ENCODE results near the gene PTGR1.

Gene PTGR1

DNA sequence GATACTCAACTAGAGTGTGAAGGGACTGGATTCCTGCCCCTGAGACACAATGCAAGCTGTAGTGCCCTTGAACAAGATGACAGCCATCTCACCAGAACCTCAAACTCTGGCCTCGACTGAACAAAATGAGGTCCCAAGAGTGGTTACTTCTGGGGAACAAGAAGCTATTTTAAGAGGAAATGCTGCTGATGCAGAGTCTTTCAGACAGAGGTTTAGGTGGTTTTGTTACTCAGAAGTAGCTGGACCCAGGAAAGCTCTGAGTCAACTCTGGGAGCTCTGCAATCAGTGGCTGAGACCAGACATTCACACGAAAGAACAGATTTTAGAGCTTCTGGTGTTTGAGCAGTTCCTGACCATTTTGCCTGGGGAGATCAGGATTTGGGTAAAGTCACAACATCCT lies 72.1 kb downstream of the PTGR1 start:
- Histone ChIP-seq H2BK12ac (ENCODE audit: low read length in 2 of 2) (no peak overlapping the region), H3K27ac (ENCODE audit: low read length, poor library complexity, severe bottlenecking) (no peak overlapping the region), H2AK5ac (ENCODE audit: low read length, severe bottlenecking) (no peak overlapping the region), H3K79me1 (replicated peaks; ENCODE audit: low read length, poor library complexity, severe bottlenecking) (peaks cover 2% of the 10 kb centered on the region), H3K23ac (ENCODE audit: low read length in 2 of 2) (no peak overlapping the region), H3K4me3 (ENCODE audit: insufficient read depth in 1 of 2, low read depth in 1 of 2, low read length in 2 of 2) (no peak overlapping the region), H2BK5ac (ENCODE audit: low read depth, low read length, poor library complexity, severe bottlenecking) (no peak overlapping the region), H4K91ac (ENCODE audit: low read length) (no peak overlapping the region), H3K4ac (ENCODE audit: low read depth in 1 of 2, low read length in 2 of 2) (no peak overlapping the region), H3K18ac (ENCODE audit: low read depth in 1 of 2, low read length in 2 of 2) (no peak overlapping the region), H3K9ac (ENCODE audit: low read length) (no peak overlapping the region), H3K4me1 (ENCODE audit: control insufficient read depth, insufficient read depth, low read depth, low read length) (peaks cover 6% of the 10 kb centered on the region), H3K36me3 (ENCODE audit: control insufficient read depth in 1 of 2, insufficient read depth in 2 of 2, low read depth in 1 of 2, low read length in 2 of 2) (peaks cover 11 to 19% of the 10 kb centered on the region in 2 experiments), H2BK120ac (ENCODE audit: low read depth, low read length) (no peak overlapping the region), H3K9me3 (ENCODE audit: control insufficient read depth, low read length) (peaks cover 22% of the 10 kb centered on the region), H2AFZ (ENCODE audit: low read depth, low read length) (no peak overlapping the region), H3K27me3 (ENCODE audit: control insufficient read depth in 1 of 2, insufficient read depth in 1 of 2, low read length in 2 of 2) (peaks cover 0 to 8% of the 10 kb centered on the region in 2 experiments), H4K8ac (ENCODE audit: low read length) (no peak overlapping the region), H2BK15ac (ENCODE audit: low read depth, poor library complexity, severe bottlenecking) (no peak overlapping the region), H3K14ac (ENCODE audit: low read length in 2 of 2) (no peak overlapping the region), H3K4me2 (ENCODE audit: low read length, poor library complexity, severe bottlenecking) (no peak overlapping the region)
- WGBS = 87% methylated on average over 2 of the region's 2 CpGs
- no peak for DNase-seq

DNA sequence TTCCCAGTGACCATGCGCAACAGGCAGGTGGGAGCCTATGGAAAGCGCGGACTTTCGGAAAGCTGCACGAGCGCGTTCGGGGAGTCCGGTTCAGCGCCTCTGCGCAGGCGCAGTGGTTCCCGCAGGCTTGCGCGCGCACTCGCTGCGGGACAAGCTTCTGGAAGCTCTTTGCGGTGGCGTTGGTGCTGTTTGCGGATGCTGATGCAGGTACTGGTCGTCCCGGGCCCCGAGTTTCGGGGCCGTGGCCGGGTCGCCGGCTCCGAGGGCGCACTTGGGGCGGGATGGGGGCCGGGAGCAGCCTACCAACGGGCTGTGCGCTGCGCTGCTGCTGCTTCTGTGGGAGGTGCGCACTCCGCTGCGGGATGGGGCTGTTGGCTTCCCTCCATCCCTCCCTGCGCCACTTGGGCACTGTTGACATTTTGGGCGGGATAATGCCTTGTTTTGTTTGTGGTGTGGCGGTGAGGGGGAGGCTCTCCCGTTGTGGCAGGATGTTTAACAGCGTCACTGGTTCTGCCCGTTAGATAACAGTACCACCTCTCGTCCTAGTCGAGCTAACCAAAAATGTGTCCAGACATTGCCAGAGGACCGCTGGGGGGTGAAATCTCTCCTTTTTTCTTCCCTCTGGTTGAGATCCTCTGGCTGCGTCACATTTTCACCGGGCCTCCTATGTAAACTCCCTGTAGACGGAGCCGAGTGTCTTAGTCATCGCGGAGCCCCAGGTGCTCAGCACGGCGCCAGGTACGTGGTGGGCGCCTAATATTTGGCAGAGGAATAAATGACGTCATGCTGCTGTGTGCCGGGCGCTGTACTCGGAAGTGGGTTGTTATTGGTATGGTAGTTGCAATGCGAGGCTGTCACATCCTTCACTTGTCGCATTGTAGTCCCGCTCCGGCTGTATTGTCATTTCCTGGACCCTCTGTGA lies 74.1 kb downstream of the PTGR1 start, which contains the start of gene ZNF483:
ZNF483 (plus strand) TSS at position 124 of the 922 bp plus-strand sequence. CDS start 2,217 bp downstream, outside the sequence.
- H3K9me3 ChIP-seq (ENCODE audit: control insufficient read depth, low read length) = peaks cover 7% of the 10 kb centered on the region
- H3K23ac ChIP-seq (ENCODE audit: low read length in 2 of 2) = no peak within 1 kb of the TSS
- peak within 1 kb of the TSS; percentile 91 for H3K4me2 ChIP-seq (ENCODE audit: low read length, poor library complexity, severe bottlenecking)
- no peak within 1 kb of the TSS for H3K14ac ChIP-seq (ENCODE audit: low read length in 2 of 2)
- peaks cover 2% of the 10 kb centered on the region for H3K79me1 ChIP-seq (replicated peaks; ENCODE audit: low read length, poor library complexity, severe bottlenecking)
- peak within 1 kb of the TSS; percentile 90 for H4K91ac ChIP-seq (ENCODE audit: low read length)
- peaks cover 6% of the 10 kb centered on the region for H3K4me1 ChIP-seq (ENCODE audit: control insufficient read depth, insufficient read depth, low read depth, low read length)
- no peak within 1 kb of the TSS for H2AK5ac ChIP-seq (ENCODE audit: low read length, severe bottlenecking)
- peak within 1 kb of the TSS; percentile 93 for H4K8ac ChIP-seq (ENCODE audit: low read length)
- H3K36me3 ChIP-seq (ENCODE audit: control insufficient read depth in 1 of 2, insufficient read depth in 2 of 2, low read depth in 1 of 2, low read length in 2 of 2) = peaks cover 3 to 17% of the 10 kb centered on the region in 2 experiments
- no peak within 1 kb of the TSS for H2BK12ac ChIP-seq (ENCODE audit: low read length in 2 of 2)
- no peak within 1 kb of the TSS for H3K27ac ChIP-seq (ENCODE audit: low read length, poor library complexity, severe bottlenecking)
- H3K9ac ChIP-seq (ENCODE audit: low read length) = peak within 1 kb of the TSS; percentile 93
- no peak within 1 kb of the TSS for H3K4ac ChIP-seq (ENCODE audit: low read depth in 1 of 2, low read length in 2 of 2)
- DNase-seq = peak; percentile 75
- peak within 1 kb of the TSS; percentile 16 to 89 for H3K18ac ChIP-seq (ENCODE audit: low read depth in 1 of 2, low read length in 2 of 2)
- peak within 1 kb of the TSS; percentile 48 for H2AFZ ChIP-seq (ENCODE audit: low read depth, low read length)
- 1% methylated on average over 64 of the region's 66 CpGs for WGBS
- peaks cover 0 to 8% of the 10 kb centered on the region in 2 experiments for H3K27me3 ChIP-seq (ENCODE audit: control insufficient read depth in 1 of 2, insufficient read depth in 1 of 2, low read length in 2 of 2)
- no peak within 1 kb of the TSS for H2BK5ac ChIP-seq (ENCODE audit: low read depth, low read length, poor library complexity, severe bottlenecking)
- H2BK120ac ChIP-seq (ENCODE audit: low read depth, low read length) = no peak within 1 kb of the TSS
- peak within 1 kb of the TSS; percentile 76 to 96 for H3K4me3 ChIP-seq (ENCODE audit: insufficient read depth in 1 of 2, low read depth in 1 of 2, low read length in 2 of 2)
- H2BK15ac ChIP-seq (ENCODE audit: low read depth, poor library complexity, severe bottlenecking) = no peak within 1 kb of the TSS

DNA sequence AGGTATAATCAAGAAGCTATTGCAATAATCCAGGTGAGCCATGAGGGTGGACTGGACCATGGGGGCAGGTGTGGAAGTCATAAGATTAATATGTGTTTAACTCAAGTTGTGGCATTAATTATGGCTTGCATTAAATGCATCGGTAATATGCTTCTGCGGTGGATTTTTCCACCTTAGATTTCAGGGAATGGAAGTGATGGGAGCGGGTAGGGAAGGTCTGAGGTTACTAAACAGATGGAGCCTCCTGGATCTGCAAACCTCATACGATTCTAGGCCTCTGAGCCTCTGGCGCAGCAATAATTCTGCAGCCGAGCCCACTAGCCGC lies 74.8 kb downstream of the PTGR1 start:
- Histone ChIP-seq H3K27ac (ENCODE audit: low read length, poor library complexity, severe bottlenecking) (no peak overlapping the region), H3K4me2 (ENCODE audit: low read length, poor library complexity, severe bottlenecking) (peak overlapping the region; percentile 91), H3K4me1 (ENCODE audit: control insufficient read depth, insufficient read depth, low read depth, low read length) (peaks cover 6% of the 10 kb centered on the region), H3K23ac (ENCODE audit: low read length in 2 of 2) (no peak overlapping the region), H3K9ac (ENCODE audit: low read length) (peak overlapping the region; percentile 93), H3K27me3 (ENCODE audit: control insufficient read depth in 1 of 2, insufficient read depth in 1 of 2, low read length in 2 of 2) (peaks cover 0 to 8% of the 10 kb centered on the region in 2 experiments), H3K4ac (ENCODE audit: low read depth in 1 of 2, low read length in 2 of 2) (no peak overlapping the region), H2AK5ac (ENCODE audit: low read length, severe bottlenecking) (no peak overlapping the region), H2BK5ac (ENCODE audit: low read depth, low read length, poor library complexity, severe bottlenecking) (no peak overlapping the region), H3K79me1 (replicated peaks; ENCODE audit: low read length, poor library complexity, severe bottlenecking) (no peaks in the 10 kb centered on the region), H3K36me3 (ENCODE audit: control insufficient read depth in 1 of 2, insufficient read depth in 2 of 2, low read depth in 1 of 2, low read length in 2 of 2) (peaks cover 0 to 13% of the 10 kb centered on the region in 2 experiments), H4K8ac (ENCODE audit: low read length) (no peak overlapping the region), H2BK15ac (ENCODE audit: low read depth, poor library complexity, severe bottlenecking) (no peak overlapping the region), H2BK120ac (ENCODE audit: low read depth, low read length) (no peak overlapping the region), H3K4me3 (ENCODE audit: insufficient read depth in 1 of 2, low read depth in 1 of 2, low read length in 2 of 2) (peak overlapping the region; percentile 76 to 96), H3K9me3 (ENCODE audit: control insufficient read depth, low read length) (peaks cover 4% of the 10 kb centered on the region), H2BK12ac (ENCODE audit: low read length in 2 of 2) (no peak overlapping the region), H3K14ac (ENCODE audit: low read length in 2 of 2) (no peak overlapping the region), H2AFZ (ENCODE audit: low read depth, low read length) (no peak overlapping the region), H3K18ac (ENCODE audit: low read depth in 1 of 2, low read length in 2 of 2) (no peak overlapping the region), H4K91ac (ENCODE audit: low read length) (no peak overlapping the region)
- 34% methylated on average over 7 of the region's 7 CpGs for WGBS
- DNase-seq = no peak

DNA sequence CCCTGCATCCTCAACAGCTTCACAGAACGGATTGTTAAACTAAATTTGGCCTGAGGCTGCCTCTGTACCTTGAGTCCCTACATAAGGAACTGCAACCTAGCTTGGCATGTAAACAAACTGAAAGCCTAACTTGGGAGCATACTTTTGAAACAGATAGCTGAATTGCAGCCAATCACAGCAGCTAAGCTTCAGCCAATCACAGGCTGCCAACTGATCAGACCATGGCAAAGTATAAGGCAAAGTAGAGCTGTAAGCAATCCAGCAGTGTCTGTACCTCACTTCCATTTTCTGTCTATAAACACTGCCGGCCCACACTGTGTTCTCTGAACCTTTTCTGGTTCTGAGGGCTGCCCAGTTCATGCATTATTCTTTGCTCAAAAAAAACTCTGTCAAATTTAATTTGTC lies 83.4 kb downstream of the PTGR1 start:
- Histone ChIP-seq H2BK5ac (ENCODE audit: low read depth, low read length, poor library complexity, severe bottlenecking) (no peak overlapping the region), H3K36me3 (ENCODE audit: control insufficient read depth in 1 of 2, insufficient read depth in 2 of 2, low read depth in 1 of 2, low read length in 2 of 2) (no peaks in the 10 kb centered on the region), H3K18ac (ENCODE audit: low read depth in 1 of 2, low read length in 2 of 2) (no peak overlapping the region), H3K9ac (ENCODE audit: low read length) (no peak overlapping the region), H3K79me1 (replicated peaks; ENCODE audit: low read length, poor library complexity, severe bottlenecking) (no peaks in the 10 kb centered on the region), H3K14ac (ENCODE audit: low read length in 2 of 2) (no peak overlapping the region), H3K4me2 (ENCODE audit: low read length, poor library complexity, severe bottlenecking) (no peak overlapping the region), H4K91ac (ENCODE audit: low read length) (no peak overlapping the region), H3K27me3 (ENCODE audit: control insufficient read depth in 1 of 2, insufficient read depth in 1 of 2, low read length in 2 of 2) (peaks cover 0 to 4% of the 10 kb centered on the region in 2 experiments), H3K27ac (ENCODE audit: low read length, poor library complexity, severe bottlenecking) (no peak overlapping the region), H3K4ac (ENCODE audit: low read depth in 1 of 2, low read length in 2 of 2) (no peak overlapping the region), H2BK12ac (ENCODE audit: low read length in 2 of 2) (no peak overlapping the region), H2BK120ac (ENCODE audit: low read depth, low read length) (no peak overlapping the region), H3K4me3 (ENCODE audit: insufficient read depth in 1 of 2, low read depth in 1 of 2, low read length in 2 of 2) (no peak overlapping the region), H3K4me1 (ENCODE audit: control insufficient read depth, insufficient read depth, low read depth, low read length) (no peaks in the 10 kb centered on the region), H2AK5ac (ENCODE audit: low read length, severe bottlenecking) (no peak overlapping the region), H3K23ac (ENCODE audit: low read length in 2 of 2) (no peak overlapping the region), H2BK15ac (ENCODE audit: low read depth, poor library complexity, severe bottlenecking) (no peak overlapping the region), H4K8ac (ENCODE audit: low read length) (no peak overlapping the region), H3K9me3 (ENCODE audit: control insufficient read depth, low read length) (peaks cover 3% of the 10 kb centered on the region), H2AFZ (ENCODE audit: low read depth, low read length) (no peak overlapping the region)
- DNase-seq = no peak
- WGBS = 78% methylated on average over 2 of the region's 2 CpGs

All from mesenchymal stem cell (in vitro differentiated cells and primary cell).